Sigmoid colon (tissue), 7 donors: Measurements from ENCODE around the gene RILP. TPM values are rescaled to one million over a fixed set of nuclear protein-coding genes. Genes with fewer than 3 reads are reported as not detected.
A peak's percentile ranks its signal among the peaks of the same experiment; 100 is the strongest.

Experiments
- DNase-seq: peaks from one replicate; pipeline ENCODE4 v3.0.0-alpha.2; 2019
- H3K27ac ChIP-seq, 4 donors: fragments of 200-600 bp; sonication (generic); one replicate each; pipeline ENCODE4 v1.5.1; 2016 to 2019; ENCODE audit warnings: mild to moderate bottlenecking in 1 of 4
- H3K27me3 ChIP-seq, 3 donors: fragments of 200-600 bp; sonication (generic); one replicate each; pipeline ENCODE4 v1.5.1; 2019; ENCODE audit warnings: mild to moderate bottlenecking in 1 of 3
- H3K36me3 ChIP-seq, 4 donors: fragments of 200-600 bp; sonication (generic); one replicate each; pipeline ENCODE4 v1.5.1; 2016 to 2019
- H3K4me1 ChIP-seq, 4 donors: fragments of 200-600 bp; sonication (generic); one replicate each; pipeline ENCODE4 v1.5.1; 2017 to 2019
- H3K4me3 ChIP-seq, 4 donors: fragments of 200-600 bp; sonication (generic); one replicate each; pipeline ENCODE4 v1.5.1; 2017 to 2019; ENCODE audit warnings: mild to moderate bottlenecking in 2 of 4, moderate library complexity in 1 of 4
- H3K9me3 ChIP-seq, 4 donors: fragments of 200-600 bp in 3 of 4; sonication (generic) in 3 of 4; one replicate each; pipeline versions ENCODE4 v1.5.1 to v1.6.1; 2013 to 2019
- CTCF ChIP-seq, 4 experiments: fragments of 450-650 bp in 3 of 4; fragments of 200-600 bp in 1 of 4; IDR thresholded peaks; one replicate each; pipeline ENCODE4 v1.5.1; 2016 to 2019; ENCODE audit warnings: antibody characterized with exemption in 4 of 4, mild to moderate bottlenecking in 3 of 4, moderate library complexity in 2 of 4
- EP300 ChIP-seq, 4 donors: sonication (generic); formaldehyde crosslinking; IDR thresholded peaks; one replicate each; pipeline ENCODE4 v1.6.1; 2017; ENCODE audit warnings: antibody characterized with exemption in 4 of 4
- POLR2A ChIP-seq, 2 donors: fragments of 450-650 bp; IDR thresholded peaks; one replicate each; pipeline ENCODE4 v1.6.1; 2016; ENCODE audit warnings: antibody characterized with exemption in 2 of 2, mild to moderate bottlenecking in 2 of 2, moderate library complexity in 2 of 2
- POLR2AphosphoS5 ChIP-seq, 4 donors: sonication (generic); formaldehyde crosslinking; IDR thresholded peaks; one replicate each; pipeline ENCODE4 v1.6.1; 2017; ENCODE audit warnings: antibody characterized with exemption in 4 of 4
- WGBS, 2 donors: extraction: QIAGEN DNeasy Blood & Tissue Kit; methylation state at CpG; one replicate each; pipeline ENCODE4 v1.1.7; 2013; 5-methylcytosine and 5-hydroxymethylcytosine counted together
- intact Hi-C: fragments of 100-400 bp; cut with DNase I; formaldehyde crosslinking; loops from one replicate; pipeline ENCODE4 v1.15.1; 2023
- polyA plus RNA-seq, 3 donors: library from polyadenylated mRNA; stranded (reverse); fragments of 200-250 nt; gene quantifications; one replicate each; pipeline ENCODE4 v1.2.3, GENCODE V29; 2013
- total RNA-seq, 4 donors: library from RNA; depleted of rRNA; stranded (reverse); fragments of >200 nt; gene quantifications; one replicate each; pipeline ENCODE4 v1.1.0, GENCODE V29; 2016
- donor health status: healthy with polysubstance abuse.
- donor health status: Bipolar disorder and iron deficiency.
- donor health status: healthy.

RILP gene
- total and polyA plus RNA-seq, 7 donors = 13.6 to 40.5 (median 28.5) TPM

GRCh38 chr17:1612400-1612799 lies 37.3 kb downstream of the RILP start:
- DNase-seq = no peak
- TF ChIP-seq POLR2AphosphoS5 (IDR thresholded peaks at IDR 0.05) (no peak), POLR2A (IDR thresholded peaks at IDR 0.05) (no peak), CTCF (IDR thresholded peaks at IDR 0.05) (no peak), EP300 (IDR thresholded peaks at IDR 0.05) (no peak)
- peak overlapping the region in 3 of 4 donors; percentile 2 to 31 (median 14) for H3K27ac ChIP-seq
- H3K4me1 ChIP-seq = peaks cover 0 to 13% (median 9%) of the 10 kb centered on the region in 4 donors
- peaks cover 0 to 15% (median 0%) of the 10 kb centered on the region in 4 donors for H3K36me3 ChIP-seq
- WGBS, 2 donors = 88 to 92% methylated on average over 16 of the region's 16 CpGs
- H3K9me3 ChIP-seq = no peaks in the 10 kb centered on the region
- intact Hi-C loops = no loop called here
- H3K4me3 ChIP-seq = no peak overlapping the region
- H3K27me3 ChIP-seq = no peaks in the 10 kb centered on the region

- intact Hi-C loops = no loop called here
- Histone ChIP-seq H3K9me3 (no peaks in the 10 kb centered on the region), H3K4me1 (peaks cover 0 to 14% (median 9%) of the 10 kb centered on the region in 4 donors), H3K27me3 (no peaks in the 10 kb centered on the region), H3K4me3 (no peak overlapping the region), H3K27ac (peak overlapping the region in 3 of 4 donors; percentile 2 to 31 (median 14)), H3K36me3 (peaks cover 0 to 15% (median 0%) of the 10 kb centered on the region in 4 donors)
- TF ChIP-seq EP300 (IDR thresholded peaks at IDR 0.05) (no peak), CTCF (IDR thresholded peaks at IDR 0.05) (no peak), POLR2AphosphoS5 (IDR thresholded peaks at IDR 0.05) (no peak), POLR2A (IDR thresholded peaks at IDR 0.05) (no peak)
- WGBS, 2 donors = 85 to 91% methylated on average over 10 of the region's 10 CpGs
- no peak for DNase-seq
Measured at GRCh38 chr17:1611715-1612114, 38.0 kb downstream of the RILP start.

- 94% methylated on average over 7 of the region's 7 CpGs for WGBS, 2 donors
- Histone ChIP-seq H3K4me3 (no peak overlapping the region), H3K27ac (peak overlapping the region in 1 of 4 donors; percentile 58), H3K4me1 (peaks cover 0 to 14% (median 9%) of the 10 kb centered on the region in 4 donors), H3K36me3 (peaks cover 0 to 10% (median 0%) of the 10 kb centered on the region in 4 donors), H3K9me3 (no peaks in the 10 kb centered on the region), H3K27me3 (no peaks in the 10 kb centered on the region)
- intact Hi-C loops = no loop called here
- TF ChIP-seq POLR2AphosphoS5 (IDR thresholded peaks at IDR 0.05) = no peak
- TF ChIP-seq EP300 (IDR thresholded peaks at IDR 0.05) = no peak
- TF ChIP-seq POLR2A (IDR thresholded peaks at IDR 0.05) = no peak
- TF ChIP-seq CTCF (IDR thresholded peaks at IDR 0.05) = no peak
- DNase-seq = no peak
Measured at GRCh38 chr17:1608676-1609075, 41.0 kb downstream of the RILP start.

- H3K9me3 ChIP-seq = no peaks in the 10 kb centered on the region
- H3K36me3 ChIP-seq = peaks cover 0 to 8% (median 0%) of the 10 kb centered on the region in 4 donors
- no peak for DNase-seq
- intact Hi-C loops = no loop called here
- H3K4me1 ChIP-seq = peaks cover 0 to 14% (median 9%) of the 10 kb centered on the region in 4 donors
- H3K27me3 ChIP-seq = no peaks in the 10 kb centered on the region
- H3K27ac ChIP-seq = peak overlapping the region; percentile 42 to 58 (median 54)
- 83 to 90% methylated on average over 5 of the region's 5 CpGs for WGBS, 2 donors
- no peak overlapping the region for H3K4me3 ChIP-seq
- TF ChIP-seq EP300 (IDR thresholded peaks at IDR 0.05) (no peak), POLR2A (IDR thresholded peaks at IDR 0.05) (no peak), POLR2AphosphoS5 (IDR thresholded peaks at IDR 0.05) (no peak), CTCF (IDR thresholded peaks at IDR 0.05) (no peak)
Measured at GRCh38 chr17:1607971-1608320, 41.7 kb downstream of the RILP start.
